ENCODE measurements around the gene CEP112. TPM values are rescaled to one million over a fixed set of nuclear protein-coding genes. Genes with fewer than 3 reads are reported as not detected.

Gene CEP112
- total and polyA plus RNA-seq, 2 donors (not counting 1 experiment from before 2014, with no cell fraction given), result 5.4 to 6.4 TPM

- no peaks in the 10 kb centered on the region for H3K27me3 ChIP-seq (ENCODE audit: control insufficient read depth, insufficient read depth, low read length)
- no peak overlapping the region for H3K4me2 ChIP-seq (ENCODE audit: extremely low read depth, insufficient read depth, low read length)
- peak in 1 of 2 donors; percentile 18 for DNase-seq (ENCODE audit: low read depth in 2 of 2)
- no peak overlapping the region for H3K4me3 ChIP-seq (replicated peaks in 1 of 4; ENCODE audit: control extremely low read depth in 1 of 4, insufficient read depth in 1 of 4, low read depth in 3 of 4, low read length in 4 of 4)
- no peak for TF ChIP-seq CTCF (conservative IDR thresholded peaks at IDR 0.05 in 1 of 2, IDR thresholded peaks at IDR 0.05 in 1 of 2; ENCODE audit: low read depth in 1 of 2, low read length in 2 of 2)
- TF ChIP-seq EZH2 (IDR thresholded peaks at IDR 0.05; ENCODE audit: low read length, missing control alignments), result no peak
- no peaks in the 10 kb centered on the region for H3K79me2 ChIP-seq (ENCODE audit: control insufficient read depth, insufficient read depth, low read length)
- H3K36me3 ChIP-seq (ENCODE audit: control insufficient read depth, insufficient read depth, low read length), result no peaks in the 10 kb centered on the region
- H3K27ac ChIP-seq (ENCODE audit: insufficient read depth, low read length), result no peak overlapping the region
- H3K9me3 ChIP-seq (ENCODE audit: control insufficient read depth, insufficient read depth, low read depth, low read length), result no peaks in the 10 kb centered on the region
- H3K9ac ChIP-seq (ENCODE audit: insufficient read depth, low read length), result no peak overlapping the region
- no peaks in the 10 kb centered on the region for H4K20me1 ChIP-seq (ENCODE audit: control insufficient read depth, extremely low read depth, insufficient read depth, low read length)
- no peak overlapping the region for H2AFZ ChIP-seq (ENCODE audit: low read length)
- H3K4me1 ChIP-seq (ENCODE audit: control insufficient read depth, extremely low read depth, insufficient read depth, low read length), result no peaks in the 10 kb centered on the region
These were observed 296.0 kb downstream of the CEP112 start for GRCh38 chr17:65895969-65896368.

GRCh38 chr17:65893692-65894279 is 298.1 kb downstream of the CEP112 start:
- DNase-seq (ENCODE audit: low read depth in 2 of 2), result no peak
- no peaks in the 10 kb centered on the region for H3K4me1 ChIP-seq (ENCODE audit: control insufficient read depth, extremely low read depth, insufficient read depth, low read length)
- no peak overlapping the region for H3K4me2 ChIP-seq (ENCODE audit: extremely low read depth, insufficient read depth, low read length)
- no peaks in the 10 kb centered on the region for H4K20me1 ChIP-seq (ENCODE audit: control insufficient read depth, extremely low read depth, insufficient read depth, low read length)
- no peaks in the 10 kb centered on the region for H3K27me3 ChIP-seq (ENCODE audit: control insufficient read depth, insufficient read depth, low read length)
- no peak overlapping the region for H3K27ac ChIP-seq (ENCODE audit: insufficient read depth, low read length)
- H3K36me3 ChIP-seq (ENCODE audit: control insufficient read depth, insufficient read depth, low read length), result no peaks in the 10 kb centered on the region
- TF ChIP-seq CTCF (conservative IDR thresholded peaks at IDR 0.05 in 1 of 2, IDR thresholded peaks at IDR 0.05 in 1 of 2; ENCODE audit: low read depth in 1 of 2, low read length in 2 of 2) (no peak), EZH2 (IDR thresholded peaks at IDR 0.05; ENCODE audit: low read length, missing control alignments) (no peak)
- H3K4me3 ChIP-seq (replicated peaks in 1 of 4; ENCODE audit: control extremely low read depth in 1 of 4, insufficient read depth in 1 of 4, low read depth in 3 of 4, low read length in 4 of 4), result no peak overlapping the region
- H3K9me3 ChIP-seq (ENCODE audit: control insufficient read depth, insufficient read depth, low read depth, low read length), result no peaks in the 10 kb centered on the region
- no peak overlapping the region for H3K9ac ChIP-seq (ENCODE audit: insufficient read depth, low read length)
- H3K79me2 ChIP-seq (ENCODE audit: control insufficient read depth, insufficient read depth, low read length), result no peaks in the 10 kb centered on the region
- no peak overlapping the region for H2AFZ ChIP-seq (ENCODE audit: low read length)

GRCh38 chr17:65892912-65893377 is 299.0 kb downstream of the CEP112 start:
- no peaks in the 10 kb centered on the region for H3K27me3 ChIP-seq (ENCODE audit: control insufficient read depth, insufficient read depth, low read length)
- no peaks in the 10 kb centered on the region for H3K9me3 ChIP-seq (ENCODE audit: control insufficient read depth, insufficient read depth, low read depth, low read length)
- no peaks in the 10 kb centered on the region for H4K20me1 ChIP-seq (ENCODE audit: control insufficient read depth, extremely low read depth, insufficient read depth, low read length)
- no peaks in the 10 kb centered on the region for H3K36me3 ChIP-seq (ENCODE audit: control insufficient read depth, insufficient read depth, low read length)
- H3K9ac ChIP-seq (ENCODE audit: insufficient read depth, low read length), result no peak overlapping the region
- H3K4me3 ChIP-seq (replicated peaks in 1 of 4; ENCODE audit: control extremely low read depth in 1 of 4, insufficient read depth in 1 of 4, low read depth in 3 of 4, low read length in 4 of 4), result no peak overlapping the region
- H2AFZ ChIP-seq (ENCODE audit: low read length), result no peak overlapping the region
- TF ChIP-seq EZH2 (IDR thresholded peaks at IDR 0.05; ENCODE audit: low read length, missing control alignments) (no peak), CTCF (conservative IDR thresholded peaks at IDR 0.05 in 1 of 2, IDR thresholded peaks at IDR 0.05 in 1 of 2; ENCODE audit: low read depth in 1 of 2, low read length in 2 of 2) (no peak)
- no peak overlapping the region for H3K27ac ChIP-seq (ENCODE audit: insufficient read depth, low read length)
- no peak for DNase-seq (ENCODE audit: low read depth in 2 of 2)
- no peaks in the 10 kb centered on the region for H3K4me1 ChIP-seq (ENCODE audit: control insufficient read depth, extremely low read depth, insufficient read depth, low read length)
- no peak overlapping the region for H3K4me2 ChIP-seq (ENCODE audit: extremely low read depth, insufficient read depth, low read length)
- H3K79me2 ChIP-seq (ENCODE audit: control insufficient read depth, insufficient read depth, low read length), result no peaks in the 10 kb centered on the region

All from fibroblast of lung (primary cell).